Mesendoderm (in vitro differentiated cells): ENCODE results near the gene TSSK1B.

Experiments used
- DNase-seq: peaks from one replicate; pipeline ENCODE4 v3.0.0; 2013
- H2AK5ac ChIP-seq: 2 replicates; pipeline ENCODE4 v1.6.1; 2013; ENCODE audit warnings: low read length, inconsistent platforms
- H2BK120ac ChIP-seq: 2 replicates; pipeline ENCODE4 v1.6.1; 2013; ENCODE audit warnings: low read depth, mild to moderate bottlenecking, low read length, moderate library complexity, mixed read lengths
- H2BK15ac ChIP-seq: replicated peaks from 2 replicates; pipeline ENCODE4 v1.6.1; 2013; ENCODE audit warnings: low read depth, mild to moderate bottlenecking, moderate library complexity
- H2BK5ac ChIP-seq: 2 replicates; pipeline ENCODE4 v1.6.1; 2013; ENCODE audit warnings: low read length, inconsistent platforms
- H3K18ac ChIP-seq: 2 replicates; pipeline ENCODE4 v1.6.1; 2013; ENCODE audit warnings: mild to moderate bottlenecking, low read length, mixed read lengths
- H3K23ac ChIP-seq: one replicate; pipeline ENCODE4 v1.6.1; 2013; ENCODE audit warnings: low read length
- H3K27ac ChIP-seq: 2 replicates; pipeline ENCODE4 v1.5.1; 2013; ENCODE audit warnings: low read depth, mild to moderate bottlenecking, inconsistent platforms, low read length, moderate library complexity
- H3K27me3 ChIP-seq: 2 replicates; pipeline ENCODE4 v1.6.1; 2013; ENCODE audit warnings: low read length, control low read depth, mild to moderate bottlenecking, inconsistent platforms; ENCODE audit not compliant: insufficient read depth, poor library complexity
- H3K36me3 ChIP-seq: 2 replicates; pipeline ENCODE4 v1.6.1; 2013; ENCODE audit warnings: low read length, inconsistent platforms; ENCODE audit not compliant: control insufficient read depth, insufficient read depth
- H3K4ac ChIP-seq: one replicate; pipeline ENCODE4 v1.6.1; 2013; ENCODE audit warnings: low read depth, mild to moderate bottlenecking, low read length, moderate library complexity
- H3K4me1 ChIP-seq: 2 replicates; pipeline ENCODE4 v1.6.1; 2013; ENCODE audit warnings: low read depth, low read length, inconsistent platforms; ENCODE audit not compliant: control insufficient read depth
- H3K4me2 ChIP-seq: 2 replicates; pipeline ENCODE4 v1.6.1; 2013; ENCODE audit warnings: low read length
- H3K4me3 ChIP-seq: 2 replicates; pipeline ENCODE4 v1.5.1; 2013; ENCODE audit warnings: mild to moderate bottlenecking, low read length
- H3K56ac ChIP-seq: one replicate; pipeline ENCODE4 v1.6.1; 2013; ENCODE audit warnings: low read length
- H3K79me1 ChIP-seq: 2 replicates; pipeline ENCODE4 v1.6.1; 2013; ENCODE audit warnings: low read length, inconsistent platforms
- H3K79me2 ChIP-seq: 2 replicates; pipeline ENCODE4 v1.6.1; 2013; ENCODE audit warnings: mild to moderate bottlenecking, low read length; ENCODE audit not compliant: control insufficient read depth, insufficient read depth
- H3K9ac ChIP-seq: 2 replicates; pipeline ENCODE4 v1.6.1; 2013; ENCODE audit warnings: low read length, inconsistent platforms
- H4K5ac ChIP-seq: one replicate; pipeline ENCODE4 v1.6.1; 2013; ENCODE audit warnings: low read length
- H4K8ac ChIP-seq: one replicate; pipeline ENCODE4 v1.6.1; 2013; ENCODE audit warnings: low read depth, mild to moderate bottlenecking, control low read depth, low read length, moderate library complexity
- WGBS: extraction: QIAGEN DNeasy Blood & Tissue Kit; methylation state at CpG from one replicate; pipeline ENCODE4 v1.1.7; 2013; ENCODE audit warnings: low lambda C conversion rate, missing lambda C conversion rate; ENCODE audit not compliant: insufficient coverage; ENCODE audit errors: extremely low coverage; 5-methylcytosine and 5-hydroxymethylcytosine counted together

TSSK1B gene

DNA sequence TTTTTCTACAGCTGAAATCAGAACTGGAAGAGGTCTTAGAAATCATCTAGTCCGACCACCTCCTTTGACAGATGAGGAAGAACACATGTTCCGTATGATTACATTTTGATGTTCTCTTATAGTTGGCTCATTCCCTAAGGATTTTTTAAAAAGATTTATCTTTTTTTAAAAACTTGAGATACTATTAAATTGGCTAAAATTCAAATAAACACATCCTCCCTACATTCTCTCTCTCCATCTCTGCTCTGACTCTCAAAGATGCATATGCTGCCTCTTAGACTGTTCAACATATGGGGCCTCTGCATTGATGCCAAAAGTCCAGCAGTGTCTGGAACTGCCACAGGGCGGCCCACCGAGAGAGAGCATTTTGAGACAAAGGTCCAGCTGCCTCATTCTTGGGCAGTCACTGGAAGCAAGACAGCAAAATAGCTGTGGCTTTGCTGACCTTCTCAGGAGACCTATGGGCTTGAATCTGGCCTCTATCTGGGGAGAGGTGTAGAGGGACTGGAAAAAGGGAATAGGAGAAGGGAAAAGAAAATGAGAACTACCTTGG is 12.8 kb upstream of the TSSK1B start:
- H4K8ac ChIP-seq = no peak overlapping the region
- H2BK5ac ChIP-seq = no peak overlapping the region
- no peak overlapping the region for H3K23ac ChIP-seq
- no peaks in the 10 kb centered on the region for H3K36me3 ChIP-seq
- H4K5ac ChIP-seq = no peak overlapping the region
- no peak overlapping the region for H2AK5ac ChIP-seq
- no peak overlapping the region for H3K18ac ChIP-seq
- no peak overlapping the region for H3K4me3 ChIP-seq
- no peaks in the 10 kb centered on the region for H3K79me2 ChIP-seq
- no peak overlapping the region for H3K4me2 ChIP-seq
- H3K9ac ChIP-seq = no peak overlapping the region
- no peaks in the 10 kb centered on the region for H3K79me1 ChIP-seq
- H3K27ac ChIP-seq = no peak overlapping the region
- no peak overlapping the region for H3K4ac ChIP-seq
- no peaks in the 10 kb centered on the region for H3K4me1 ChIP-seq
- H2BK120ac ChIP-seq = no peak overlapping the region
- DNase-seq = no peak
- no peaks in the 10 kb centered on the region for H3K27me3 ChIP-seq
- H3K56ac ChIP-seq = no peak overlapping the region
- WGBS = no CpG with 5 or more reads among the region's 4 CpGs
- no peak overlapping the region for H2BK15ac ChIP-seq

DNA sequence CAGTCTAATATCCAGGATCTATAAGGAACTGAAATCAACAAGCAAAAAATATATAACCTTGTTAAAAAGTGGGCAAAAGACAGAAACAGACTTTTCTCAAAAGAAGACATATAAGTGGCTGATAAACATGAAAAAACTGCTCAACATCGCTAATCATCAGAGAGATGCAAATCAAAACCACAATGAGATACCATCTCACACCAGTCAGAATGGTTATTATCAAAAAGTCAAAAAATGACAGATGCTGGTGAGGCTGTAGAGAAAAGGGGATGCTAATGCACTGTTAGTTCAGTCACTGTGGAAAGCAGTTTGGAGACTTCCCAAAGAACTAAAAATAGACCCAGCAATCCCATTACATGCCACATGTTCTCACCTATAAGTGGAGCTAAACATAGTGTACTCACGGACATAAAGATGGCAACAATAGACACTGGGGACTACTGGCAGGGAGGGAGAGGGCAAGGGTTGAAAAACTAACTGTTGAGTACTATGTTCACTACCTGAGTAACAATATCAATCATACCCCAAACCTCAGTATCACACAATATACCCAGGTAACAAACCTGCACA is 11.7 kb upstream of the TSSK1B start:
- Histone ChIP-seq H3K23ac (no peak overlapping the region), H3K56ac (no peak overlapping the region), H4K8ac (no peak overlapping the region), H3K27ac (no peak overlapping the region), H2AK5ac (no peak overlapping the region), H3K4me1 (no peaks in the 10 kb centered on the region), H2BK5ac (no peak overlapping the region), H3K79me1 (no peaks in the 10 kb centered on the region), H2BK120ac (no peak overlapping the region), H3K4me3 (no peak overlapping the region), H2BK15ac (no peak overlapping the region), H3K4ac (no peak overlapping the region), H3K36me3 (no peaks in the 10 kb centered on the region), H3K79me2 (no peaks in the 10 kb centered on the region), H3K27me3 (no peaks in the 10 kb centered on the region), H3K18ac (no peak overlapping the region), H4K5ac (no peak overlapping the region), H3K4me2 (no peak overlapping the region), H3K9ac (no peak overlapping the region)
- WGBS = no CpG with 5 or more reads among the region's 2 CpGs
- no peak for DNase-seq

DNA sequence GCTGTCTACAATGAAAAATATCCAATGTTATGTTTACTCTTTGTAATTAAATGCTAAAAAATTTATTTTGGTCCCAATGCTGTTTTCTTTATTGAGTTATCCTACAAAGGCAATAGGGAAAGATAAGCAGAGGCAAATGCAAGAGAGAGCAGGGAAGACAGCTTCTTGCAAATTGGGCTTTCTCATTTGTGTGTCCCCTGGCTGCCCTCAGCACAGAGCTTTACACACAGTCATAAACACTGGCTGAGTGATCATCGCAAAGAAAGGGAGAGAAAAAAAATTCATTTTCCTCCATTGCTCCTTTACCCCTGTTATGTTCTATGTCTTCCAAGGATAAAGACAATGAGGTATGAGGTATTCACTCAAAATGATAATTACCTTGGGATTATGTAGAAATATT is 2.3 kb upstream of the TSSK1B start:
- no peak overlapping the region for H3K56ac ChIP-seq
- H2BK120ac ChIP-seq = no peak overlapping the region
- H3K4me3 ChIP-seq = no peak overlapping the region
- no peaks in the 10 kb centered on the region for H3K4me1 ChIP-seq
- H2AK5ac ChIP-seq = no peak overlapping the region
- no peak overlapping the region for H2BK15ac ChIP-seq
- no CpG with 5 or more reads among the region's 1 CpG for WGBS
- no peak overlapping the region for H4K5ac ChIP-seq
- no peak overlapping the region for H3K27ac ChIP-seq
- H3K36me3 ChIP-seq = no peaks in the 10 kb centered on the region
- no peak overlapping the region for H3K4ac ChIP-seq
- no peak overlapping the region for H3K18ac ChIP-seq
- H3K23ac ChIP-seq = no peak overlapping the region
- H3K79me2 ChIP-seq = no peaks in the 10 kb centered on the region
- no peaks in the 10 kb centered on the region for H3K27me3 ChIP-seq
- no peaks in the 10 kb centered on the region for H3K79me1 ChIP-seq
- no peak overlapping the region for H2BK5ac ChIP-seq
- H4K8ac ChIP-seq = no peak overlapping the region
- no peak for DNase-seq
- no peak overlapping the region for H3K9ac ChIP-seq
- no peak overlapping the region for H3K4me2 ChIP-seq

DNA sequence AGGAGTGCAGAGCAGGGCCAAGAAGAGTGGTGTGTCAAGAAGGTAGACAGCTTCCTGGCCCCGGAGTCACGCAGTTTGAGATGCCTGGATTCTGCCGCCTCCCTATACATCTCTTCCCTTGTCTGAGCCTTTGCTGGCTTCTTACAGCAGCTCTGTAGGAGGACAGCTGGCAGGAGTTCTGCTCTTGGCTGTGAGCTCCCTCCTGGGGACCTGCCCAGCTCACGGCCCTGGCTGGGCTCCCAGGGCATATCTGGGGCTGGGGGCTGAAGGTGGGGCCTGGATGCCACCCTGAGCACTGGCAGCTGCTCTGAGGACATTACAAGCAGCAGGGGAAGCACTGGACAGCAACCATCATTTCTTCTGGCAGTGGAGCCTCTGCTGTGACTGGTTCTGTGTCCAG is 786 bp upstream of the TSSK1B start:
- DNase-seq = no peak
- H4K5ac ChIP-seq = no peak overlapping the region
- no CpG with 5 or more reads among the region's 4 CpGs for WGBS
- no peak overlapping the region for H2BK120ac ChIP-seq
- no peaks in the 10 kb centered on the region for H3K79me2 ChIP-seq
- H3K4me3 ChIP-seq = no peak overlapping the region
- H2BK5ac ChIP-seq = no peak overlapping the region
- no peak overlapping the region for H3K4ac ChIP-seq
- no peak overlapping the region for H3K23ac ChIP-seq
- no peaks in the 10 kb centered on the region for H3K79me1 ChIP-seq
- no peaks in the 10 kb centered on the region for H3K27me3 ChIP-seq
- no peak overlapping the region for H3K9ac ChIP-seq
- H3K36me3 ChIP-seq = no peaks in the 10 kb centered on the region
- H4K8ac ChIP-seq = no peak overlapping the region
- no peak overlapping the region for H3K27ac ChIP-seq
- no peak overlapping the region for H2BK15ac ChIP-seq
- no peak overlapping the region for H2AK5ac ChIP-seq
- no peak overlapping the region for H3K56ac ChIP-seq
- no peak overlapping the region for H3K18ac ChIP-seq
- H3K4me2 ChIP-seq = no peak overlapping the region
- no peaks in the 10 kb centered on the region for H3K4me1 ChIP-seq

DNA sequence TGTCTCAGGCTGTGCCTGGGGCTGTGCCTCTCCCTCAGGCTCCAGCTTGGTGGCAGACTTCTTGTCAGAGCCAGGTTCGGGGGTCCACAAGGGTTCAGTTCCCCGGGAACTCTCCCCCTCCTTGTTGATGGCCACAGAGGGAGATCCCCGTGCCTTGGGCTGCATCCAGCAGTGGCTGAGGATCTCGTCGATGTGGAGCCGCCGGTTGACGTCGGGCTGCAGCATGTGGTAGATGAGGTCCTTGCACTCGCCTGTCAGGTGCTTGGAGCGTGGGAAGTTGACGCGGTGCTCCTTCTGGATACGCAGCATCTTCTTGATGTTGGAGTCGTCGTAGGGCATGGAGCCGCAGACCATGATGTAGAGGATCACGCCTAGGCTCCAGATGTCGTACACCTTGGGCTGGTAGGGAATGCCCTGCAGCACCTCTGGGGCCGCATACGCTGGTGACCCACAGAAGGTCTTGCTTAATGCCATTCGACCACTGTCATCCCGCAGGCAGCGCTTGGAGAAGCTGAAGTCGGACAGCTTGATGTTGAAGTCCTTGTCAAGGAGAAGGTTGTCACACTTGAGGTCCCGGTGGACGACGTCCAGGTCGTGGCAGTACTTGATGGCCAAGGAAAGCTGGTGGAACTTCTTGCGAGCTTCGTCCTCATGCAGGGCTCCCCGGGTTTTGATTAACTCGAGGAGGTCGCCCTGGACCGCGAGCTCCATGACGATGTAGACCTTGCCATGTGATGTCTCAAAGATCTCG is 752 bp downstream of the TSSK1B start:
- Histone ChIP-seq H2BK120ac (no peak overlapping the region), H3K27me3 (no peaks in the 10 kb centered on the region), H2BK15ac (no peak overlapping the region), H3K23ac (no peak overlapping the region), H3K4me3 (no peak overlapping the region), H3K56ac (no peak overlapping the region), H2AK5ac (no peak overlapping the region), H3K27ac (no peak overlapping the region), H3K79me1 (no peaks in the 10 kb centered on the region), H4K8ac (no peak overlapping the region), H3K4me2 (no peak overlapping the region), H3K36me3 (no peaks in the 10 kb centered on the region), H3K9ac (no peak overlapping the region), H4K5ac (no peak overlapping the region), H3K79me2 (no peaks in the 10 kb centered on the region), H2BK5ac (no peak overlapping the region), H3K4me1 (no peaks in the 10 kb centered on the region), H3K4ac (no peak overlapping the region), H3K18ac (no peak overlapping the region)
- DNase-seq = no peak
- WGBS = no CpG with 5 or more reads among the region's 38 CpGs
